ENCODE measurements around the gene COPE.

DNA sequence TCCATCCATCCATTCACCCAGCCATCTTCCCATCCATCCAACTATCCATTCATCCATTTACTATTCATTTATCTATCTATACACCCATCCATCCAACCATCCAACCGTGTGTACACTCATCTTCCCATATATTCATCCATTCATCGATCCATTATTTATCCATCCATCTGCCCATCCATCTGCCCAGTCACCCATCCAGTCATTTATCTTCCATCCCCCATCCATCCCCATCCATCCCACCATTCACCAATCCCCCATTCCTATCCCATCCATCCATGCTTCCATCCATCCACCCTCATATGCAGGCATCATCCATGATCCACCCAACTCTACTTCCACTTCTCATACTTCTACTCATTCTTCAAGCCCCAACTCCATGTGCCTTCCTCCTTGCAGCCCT, 35.9 kb upstream of the COPE start:
- TF ChIP-seq, protein P1, sequence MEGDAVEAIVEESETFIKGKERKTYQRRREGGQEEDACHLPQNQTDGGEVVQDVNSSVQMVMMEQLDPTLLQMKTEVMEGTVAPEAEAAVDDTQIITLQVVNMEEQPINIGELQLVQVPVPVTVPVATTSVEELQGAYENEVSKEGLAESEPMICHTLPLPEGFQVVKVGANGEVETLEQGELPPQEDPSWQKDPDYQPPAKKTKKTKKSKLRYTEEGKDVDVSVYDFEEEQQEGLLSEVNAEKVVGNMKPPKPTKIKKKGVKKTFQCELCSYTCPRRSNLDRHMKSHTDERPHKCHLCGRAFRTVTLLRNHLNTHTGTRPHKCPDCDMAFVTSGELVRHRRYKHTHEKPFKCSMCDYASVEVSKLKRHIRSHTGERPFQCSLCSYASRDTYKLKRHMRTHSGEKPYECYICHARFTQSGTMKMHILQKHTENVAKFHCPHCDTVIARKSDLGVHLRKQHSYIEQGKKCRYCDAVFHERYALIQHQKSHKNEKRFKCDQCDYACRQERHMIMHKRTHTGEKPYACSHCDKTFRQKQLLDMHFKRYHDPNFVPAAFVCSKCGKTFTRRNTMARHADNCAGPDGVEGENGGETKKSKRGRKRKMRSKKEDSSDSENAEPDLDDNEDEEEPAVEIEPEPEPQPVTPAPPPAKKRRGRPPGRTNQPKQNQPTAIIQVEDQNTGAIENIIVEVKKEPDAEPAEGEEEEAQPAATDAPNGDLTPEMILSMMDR (IDR thresholded peaks at IDR 0.05 in 4 of 5, conservative IDR thresholded peaks at IDR 0.05 in 1 of 5) = no peak
- no peak for TF ChIP-seq POLR2A (IDR thresholded peaks at IDR 0.05)

Measured in gastrocnemius medialis (tissue), 4 donors.